ENCODE measurements around the gene C10orf143.

DNA sequence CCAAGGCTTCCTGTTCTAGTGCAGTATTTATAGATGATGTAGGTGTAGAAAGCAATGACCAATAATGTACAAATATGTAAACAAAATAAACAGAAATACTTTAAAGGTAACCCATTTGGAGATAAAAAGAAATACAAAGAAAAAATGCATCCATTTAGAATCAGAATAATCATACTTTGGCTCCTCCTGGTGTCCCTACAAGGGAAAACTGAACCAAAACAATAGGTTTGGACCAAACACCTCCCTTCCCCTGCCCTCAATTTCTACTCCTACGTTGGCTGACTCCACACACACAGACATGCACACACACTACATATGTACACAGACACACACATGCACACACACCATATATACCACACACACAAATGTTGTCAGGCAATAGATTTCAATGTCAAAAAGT, 36.0 kb downstream of the C10orf143 start:
- TF ChIP-seq, protein P1, sequence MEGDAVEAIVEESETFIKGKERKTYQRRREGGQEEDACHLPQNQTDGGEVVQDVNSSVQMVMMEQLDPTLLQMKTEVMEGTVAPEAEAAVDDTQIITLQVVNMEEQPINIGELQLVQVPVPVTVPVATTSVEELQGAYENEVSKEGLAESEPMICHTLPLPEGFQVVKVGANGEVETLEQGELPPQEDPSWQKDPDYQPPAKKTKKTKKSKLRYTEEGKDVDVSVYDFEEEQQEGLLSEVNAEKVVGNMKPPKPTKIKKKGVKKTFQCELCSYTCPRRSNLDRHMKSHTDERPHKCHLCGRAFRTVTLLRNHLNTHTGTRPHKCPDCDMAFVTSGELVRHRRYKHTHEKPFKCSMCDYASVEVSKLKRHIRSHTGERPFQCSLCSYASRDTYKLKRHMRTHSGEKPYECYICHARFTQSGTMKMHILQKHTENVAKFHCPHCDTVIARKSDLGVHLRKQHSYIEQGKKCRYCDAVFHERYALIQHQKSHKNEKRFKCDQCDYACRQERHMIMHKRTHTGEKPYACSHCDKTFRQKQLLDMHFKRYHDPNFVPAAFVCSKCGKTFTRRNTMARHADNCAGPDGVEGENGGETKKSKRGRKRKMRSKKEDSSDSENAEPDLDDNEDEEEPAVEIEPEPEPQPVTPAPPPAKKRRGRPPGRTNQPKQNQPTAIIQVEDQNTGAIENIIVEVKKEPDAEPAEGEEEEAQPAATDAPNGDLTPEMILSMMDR (IDR thresholded peaks at IDR 0.05) = no peak
- no peak for TF ChIP-seq POLR2A (IDR thresholded peaks at IDR 0.05)

Measured in tibial nerve (tissue), 3 donors.